Mesodermal cell (in vitro differentiated cells): ENCODE results near the gene STX1A.
"Not testable (repeated sequence)": the region's sequence is repeated elsewhere in the genome, so short reads cannot be mapped to it uniquely, and the experiment has no call there.

Experiments used
- H3K27ac ChIP-seq: 2 replicates; pipeline ENCODE4 v1.7.0; 2013; ENCODE audit warnings: mild to moderate bottlenecking, low read depth, low read length, moderate library complexity; ENCODE audit not compliant: severe bottlenecking
- H3K36me3 ChIP-seq: 2 replicates; pipeline ENCODE4 v1.7.1; 2013; ENCODE audit warnings: mild to moderate bottlenecking, low read length, moderate library complexity; ENCODE audit not compliant: control insufficient read depth, insufficient read depth
- H3K4me1 ChIP-seq: one replicate; pipeline ENCODE4 v1.7.1; 2013; ENCODE audit warnings: mild to moderate bottlenecking, low read length; ENCODE audit not compliant: insufficient read depth, control insufficient read depth, poor library complexity, severe bottlenecking
- H3K4me3 ChIP-seq: 2 replicates; pipeline ENCODE4 v1.7.0; 2013; ENCODE audit warnings: low read length, control low read depth, mild to moderate bottlenecking; ENCODE audit not compliant: insufficient read depth, poor library complexity, severe bottlenecking; ENCODE audit errors: extremely low read depth
- H3K9me3 ChIP-seq: 2 replicates; pipeline ENCODE4 v1.7.1; 2013; ENCODE audit warnings: mild to moderate bottlenecking, low read length, moderate library complexity; ENCODE audit not compliant: control insufficient read depth
- WGBS, 2 experiments: methylation state at CpG; one replicate each; pipeline ENCODE4 v1.1.5; 2013; ENCODE audit warnings: missing lambda C conversion rate in 2 of 2; ENCODE audit not compliant: insufficient coverage in 2 of 2; 5-methylcytosine and 5-hydroxymethylcytosine counted together

The STX1A gene

GRCh38 chr7:73720443-73720842 lies 974 bp upstream of the STX1A start:
- 88 to 97% methylated on average over 7 of the region's 9 CpGs for WGBS, 2 experiments
- not testable (repeated sequence) for H3K27ac ChIP-seq

DNA sequence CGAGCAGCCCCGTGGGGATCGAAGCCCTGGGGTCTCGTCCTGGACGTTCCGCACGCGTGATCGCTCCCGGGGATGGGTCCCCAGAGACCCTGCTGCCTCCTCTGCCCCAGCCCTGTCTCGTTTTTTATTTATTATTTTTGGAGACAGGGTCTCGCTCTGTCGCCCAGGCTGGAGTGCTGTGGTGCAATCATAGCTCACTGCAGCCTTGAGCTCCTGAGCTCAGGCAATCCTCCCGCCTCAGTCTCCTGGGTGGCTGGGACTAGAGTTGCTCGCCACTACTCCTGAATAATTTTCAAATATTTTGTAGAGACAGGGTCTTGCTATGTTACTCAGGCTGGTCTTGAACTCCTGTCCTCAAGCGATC lies 319 bp upstream of the STX1A start:
- H3K4me1 ChIP-seq, result peaks cover 27% of the 10 kb centered on the region
- no peaks in the 10 kb centered on the region for H3K9me3 ChIP-seq
- H3K27ac ChIP-seq, result no peak overlapping the region
- 19% methylated on average over 12 to 15 of the region's 16 CpGs for WGBS, 2 experiments
- H3K4me3 ChIP-seq, result peak overlapping the region; percentile 23
- H3K36me3 ChIP-seq, result no peaks in the 10 kb centered on the region

More at GRCh38 chr7:73720443-73720842, 974 bp upstream of the STX1A start:
- not testable (repeated sequence) for H3K4me3 ChIP-seq, H3K9me3 ChIP-seq, H3K36me3 ChIP-seq
- H3K4me1 ChIP-seq, result peaks cover 25% of the 10 kb centered on the region

DNA sequence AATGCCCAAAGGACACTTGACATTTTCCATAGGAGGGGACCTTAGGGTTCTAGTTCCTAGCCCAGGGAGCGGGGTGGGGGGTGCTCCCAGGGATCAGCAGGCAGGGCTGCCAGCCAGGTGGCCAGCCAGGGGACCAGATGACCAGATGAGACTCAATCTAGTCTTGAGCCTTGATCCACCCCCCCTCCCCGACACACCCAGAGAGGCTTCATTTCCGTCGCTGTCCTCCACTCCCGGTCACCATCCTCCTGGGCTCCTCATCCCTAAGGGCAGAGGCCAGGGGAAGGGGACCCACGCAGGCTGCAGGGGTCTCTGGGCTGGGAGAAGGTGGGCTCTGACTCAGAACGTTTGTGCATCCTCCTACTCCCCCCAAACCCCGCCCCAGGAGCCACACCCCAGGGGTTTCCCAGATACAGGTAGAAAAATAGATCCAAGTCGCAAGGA lies 1.0 kb downstream of the STX1A start:
- H3K4me3 ChIP-seq, result peak overlapping the region; percentile 78
- 0 to 93% methylated on average over 1 to 2 of the region's 9 CpGs for WGBS, 2 experiments
- H3K27ac ChIP-seq, result no peak overlapping the region
- peaks cover 3% of the 10 kb centered on the region for H3K36me3 ChIP-seq
- no peaks in the 10 kb centered on the region for H3K9me3 ChIP-seq
- H3K4me1 ChIP-seq, result peaks cover 27% of the 10 kb centered on the region

GRCh38 chr7:73717991-73718405 lies 1.5 kb downstream of the STX1A start:
- Histone ChIP-seq H3K36me3 (peaks cover 7% of the 10 kb centered on the region), H3K4me1 (peaks cover 27% of the 10 kb centered on the region), H3K27ac (no peak overlapping the region), H3K9me3 (no peaks in the 10 kb centered on the region), H3K4me3 (no peak overlapping the region)
- 85 to 86% methylated on average over 10 of the region's 10 CpGs for WGBS, 2 experiments

- WGBS, 2 experiments, result 96 to 97% methylated on average over 4 of the region's 13 CpGs
- Histone ChIP-seq H3K4me1 (peaks cover 27% of the 10 kb centered on the region), H3K36me3 (peaks cover 8% of the 10 kb centered on the region), H3K4me3 (no peak overlapping the region), H3K9me3 (no peaks in the 10 kb centered on the region), H3K27ac (no peak overlapping the region)
Observed at GRCh38 chr7:73717025-73717807, 2.3 kb downstream of the STX1A start.

- H3K9me3 ChIP-seq, result no peaks in the 10 kb centered on the region
- 87 to 92% methylated on average over 3 to 4 of the region's 4 CpGs for WGBS, 2 experiments
- peak overlapping the region; percentile 49 for H3K27ac ChIP-seq
- peaks cover 8% of the 10 kb centered on the region for H3K36me3 ChIP-seq
- peaks cover 27% of the 10 kb centered on the region for H3K4me1 ChIP-seq
- no peak overlapping the region for H3K4me3 ChIP-seq
Observed at GRCh38 chr7:73716318-73716890, 3.1 kb downstream of the STX1A start.

DNA sequence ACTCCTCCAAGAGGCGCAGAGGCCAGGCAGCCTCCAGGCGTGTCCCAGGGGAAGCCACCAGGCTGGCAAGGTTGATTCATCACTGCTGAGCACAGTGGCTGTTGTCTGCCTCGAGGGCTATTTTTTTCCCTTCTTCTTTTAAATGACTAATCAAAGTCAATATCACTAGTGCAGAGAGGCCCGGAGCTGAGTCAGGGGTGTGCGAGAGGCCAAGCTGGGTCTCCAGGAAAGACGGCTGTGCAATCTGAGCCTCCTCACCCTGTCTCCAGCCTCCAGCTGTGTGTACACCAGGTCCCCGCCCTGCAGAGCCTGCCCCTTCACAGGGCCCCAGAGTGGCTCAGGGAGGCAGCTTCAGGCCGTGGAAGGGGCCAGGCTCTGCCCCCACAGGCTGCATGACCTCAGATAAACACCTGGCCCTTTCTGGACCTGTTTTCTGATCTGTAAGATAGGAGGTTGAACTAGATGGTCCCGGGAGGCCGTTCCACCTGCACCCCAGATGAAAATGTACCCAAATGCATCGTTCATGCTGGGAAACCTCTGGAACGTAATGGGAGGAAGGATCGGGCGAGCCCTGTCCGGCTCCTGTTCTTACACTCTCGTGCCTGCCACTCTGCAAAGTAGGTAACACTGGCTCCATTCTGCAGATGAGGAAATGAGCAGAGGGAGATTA lies 3.7 kb downstream of the STX1A start:
- Histone ChIP-seq H3K4me3 (no peak overlapping the region), H3K9me3 (no peaks in the 10 kb centered on the region), H3K36me3 (peaks cover 8% of the 10 kb centered on the region), H3K4me1 (peaks cover 27% of the 10 kb centered on the region), H3K27ac (peak overlapping the region; percentile 49)
- 85 to 90% methylated on average over 15 of the region's 16 CpGs for WGBS, 2 experiments

GRCh38 chr7:73713319-73713718 lies 6.2 kb downstream of the STX1A start:
- H3K9me3 ChIP-seq, H3K27ac ChIP-seq, H3K4me3 ChIP-seq: not testable (repeated sequence)
- Histone ChIP-seq H3K4me1 (peaks cover 25% of the 10 kb centered on the region), H3K36me3 (peaks cover 11% of the 10 kb centered on the region)
- WGBS, 2 experiments, result 90 to 94% methylated on average over 5 to 6 of the region's 6 CpGs

- Histone ChIP-seq H3K27ac (no peak overlapping the region), H3K4me3 (no peak overlapping the region), H3K9me3 (no peaks in the 10 kb centered on the region), H3K4me1 (peaks cover 19% of the 10 kb centered on the region), H3K36me3 (peaks cover 11% of the 10 kb centered on the region)
- WGBS, 2 experiments, result 60% methylated on average over 1 of the region's 1 CpG; no CpG with 5 or more reads in 1 of the 2 experiments
Observed at GRCh38 chr7:73712773-73713172, 6.7 kb downstream of the STX1A start.

GRCh38 chr7:73708961-73709549 lies 10.4 kb downstream of the STX1A start:
- no peaks in the 10 kb centered on the region for H3K9me3 ChIP-seq
- H3K4me3 ChIP-seq, result no peak overlapping the region
- WGBS, 2 experiments, result 96% methylated on average over 12 to 16 of the region's 16 CpGs
- peaks cover 20% of the 10 kb centered on the region for H3K36me3 ChIP-seq
- no peaks in the 10 kb centered on the region for H3K4me1 ChIP-seq
- H3K27ac ChIP-seq, result no peak overlapping the region
